ENCODE data around the gene TIRAP.

TIRAP gene

DNA sequence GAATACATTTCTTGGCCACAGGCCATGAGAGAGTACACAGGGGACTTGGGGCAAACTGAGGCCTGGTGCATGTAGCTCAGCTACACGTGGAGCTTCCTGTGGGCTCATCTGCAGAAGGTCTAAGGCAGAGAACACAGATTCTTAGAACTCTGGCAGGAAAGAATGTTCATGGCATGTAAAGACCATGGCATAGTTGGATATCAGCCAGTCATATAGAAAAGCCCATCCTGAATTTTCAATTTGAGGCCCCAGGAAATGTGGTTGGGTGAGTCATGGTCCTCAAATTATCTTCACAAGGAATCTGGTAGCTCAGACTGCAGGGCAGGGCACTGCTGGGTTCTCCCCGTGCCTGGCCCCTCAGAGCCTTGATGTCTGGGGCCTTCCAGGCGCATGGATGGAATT, 58.9 kb downstream of the TIRAP start:
- no peak for DNase-seq (ENCODE audit: low read depth in 1 of 2, low spot score in 1 of 2)

DNA sequence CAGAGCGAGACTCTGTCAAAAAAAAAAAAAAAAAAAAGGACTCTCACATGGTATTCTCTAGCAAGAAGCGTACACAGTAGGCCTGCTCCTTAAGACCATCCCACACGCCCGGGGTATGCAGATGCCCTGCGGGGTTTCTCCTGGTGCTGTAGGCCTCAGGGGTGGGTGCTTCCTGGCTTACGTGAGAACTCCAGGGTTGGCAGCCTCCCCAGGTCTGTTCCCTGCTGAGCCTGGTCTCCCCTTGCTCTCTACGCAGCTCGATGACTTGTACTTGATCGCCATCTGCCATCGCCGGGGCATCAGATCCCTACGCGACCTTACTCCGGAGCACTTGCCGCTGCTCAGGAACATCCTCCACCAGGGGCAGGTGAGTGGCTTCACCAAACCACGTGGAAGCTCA, 60.2 kb downstream of the TIRAP start:
- DNase-seq (ENCODE audit: low read depth in 1 of 2, low spot score in 1 of 2): no peak

Measured in activated CD4-positive, alpha-beta T cell treated with anti-CD3 and anti-CD28 coated beads, Interleukin-2, amount 50 U/mL, for 24 hours (primary cell).